NCI-H146 (cell line): ENCODE results near the gene MTG2.

Experiments used
- DNase-seq: peaks from one replicate; lab custom pipeline; 2025; lab: John Stamatoyannopoulos, UW

The MTG2 gene

GRCh38 chr20:62182469-62183425, at the start of gene MTG2:
Gene MTG2, plus strand, starts transcription at chr20:62183028. Its CDS starts 10,393 bp downstream, at chr20:62193421.
- peak; percentile 97 for DNase-seq

DNA sequence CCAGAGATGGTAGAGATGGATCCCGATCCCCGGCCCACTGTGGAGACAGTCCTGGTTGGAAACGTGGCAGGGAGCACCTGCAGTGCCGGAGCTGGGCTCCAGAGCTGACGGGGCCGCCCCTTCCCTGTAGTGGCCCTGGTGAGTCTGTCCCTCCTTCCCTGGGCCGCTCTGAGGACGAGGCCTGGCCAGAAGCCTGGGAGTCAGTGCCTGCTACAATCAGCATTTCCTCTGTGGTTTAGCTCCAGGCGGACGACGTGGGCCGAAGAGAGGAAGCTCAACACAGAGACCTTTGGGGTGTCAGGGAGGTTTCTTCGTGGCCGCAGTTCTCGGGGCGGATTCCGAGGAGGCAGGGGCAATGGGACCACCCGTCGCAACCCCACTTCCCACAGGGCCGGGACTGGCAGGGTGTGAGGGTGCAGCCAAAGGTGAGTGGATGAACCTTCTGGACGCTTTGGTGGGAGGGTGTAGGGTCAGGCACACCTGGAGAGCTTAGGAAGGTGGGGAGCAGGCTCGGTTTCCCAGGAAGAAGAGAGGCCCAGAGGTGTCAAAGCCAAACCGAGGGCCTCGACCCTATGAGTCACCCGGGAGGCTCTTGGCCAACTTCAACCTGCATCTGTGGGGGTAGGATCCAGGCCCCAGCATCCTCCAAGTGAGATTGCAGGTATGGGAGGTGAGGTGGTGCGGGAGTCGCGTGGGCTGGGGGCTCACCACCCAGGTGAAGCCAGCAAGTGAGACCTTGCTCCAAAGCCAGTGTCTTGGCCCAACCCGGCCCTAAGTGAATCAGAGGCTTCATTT, 49.6 kb upstream of the MTG2 start:
- DNase-seq = no peak

DNA sequence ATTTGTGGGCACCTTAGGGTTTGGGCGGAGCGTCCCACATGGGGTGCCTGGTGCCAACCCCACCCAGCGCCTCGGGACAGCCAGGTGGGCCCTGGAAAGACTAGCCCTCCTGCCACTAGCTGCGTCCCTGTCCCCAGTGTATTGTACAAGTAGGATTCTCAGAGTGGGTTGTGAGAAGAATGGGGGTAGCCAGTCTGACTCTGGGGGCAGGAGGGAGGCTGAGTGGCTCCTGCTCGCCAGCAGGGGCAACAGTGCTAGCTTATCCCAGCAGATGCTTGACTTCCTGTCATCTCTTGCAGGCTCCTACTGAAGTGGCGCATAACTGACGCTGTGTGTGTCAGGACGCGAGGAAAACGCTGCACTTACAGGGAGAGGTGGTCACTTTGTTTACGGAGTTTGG, 49.0 kb upstream of the MTG2 start:
- DNase-seq = no peak

- DNase-seq = no peak
Observed at GRCh38 chr20:62134735-62135231, 48.0 kb upstream of the MTG2 start.

DNA sequence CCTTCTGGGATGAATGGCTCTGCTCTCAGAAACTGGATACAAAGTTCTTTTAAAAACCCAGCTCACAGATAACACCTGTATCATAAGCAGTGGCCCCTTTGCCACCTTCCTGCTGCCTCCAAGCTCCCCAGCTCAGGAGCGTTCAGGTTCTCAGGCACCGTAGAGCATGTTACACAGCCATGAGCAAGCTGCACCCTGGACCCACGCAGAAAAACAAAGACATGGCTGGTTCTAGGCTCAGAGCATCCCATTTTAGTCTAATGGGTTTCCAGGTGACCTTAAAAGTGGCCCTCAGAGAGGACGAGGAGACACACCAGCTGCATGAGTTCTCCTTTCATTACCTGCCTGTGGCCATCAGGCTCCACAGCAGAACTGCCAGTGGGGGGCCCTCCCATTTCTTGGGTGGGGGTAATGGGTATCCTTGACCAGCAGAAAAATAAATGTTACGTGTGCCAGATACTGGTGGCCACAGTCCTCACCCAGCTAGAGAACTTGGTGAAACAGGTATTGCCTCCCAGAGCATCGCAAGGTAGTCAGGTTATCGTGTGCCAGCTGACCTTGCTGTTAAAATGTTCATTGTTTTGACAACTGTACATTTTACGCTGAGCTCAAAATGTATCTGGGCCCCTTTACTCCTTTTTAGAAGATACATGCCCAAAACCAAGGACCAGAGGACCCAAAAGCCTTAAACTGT, 47.1 kb upstream of the MTG2 start:
- no peak for DNase-seq

- peak; percentile 41 for DNase-seq
Observed at GRCh38 chr20:62136283-62137091, 46.3 kb upstream of the MTG2 start.

GRCh38 chr20:62137092-62137384, 45.8 kb upstream of the MTG2 start:
- DNase-seq = no peak

- no peak for DNase-seq
Observed at GRCh38 chr20:62137478-62138203, 45.2 kb upstream of the MTG2 start.

DNA sequence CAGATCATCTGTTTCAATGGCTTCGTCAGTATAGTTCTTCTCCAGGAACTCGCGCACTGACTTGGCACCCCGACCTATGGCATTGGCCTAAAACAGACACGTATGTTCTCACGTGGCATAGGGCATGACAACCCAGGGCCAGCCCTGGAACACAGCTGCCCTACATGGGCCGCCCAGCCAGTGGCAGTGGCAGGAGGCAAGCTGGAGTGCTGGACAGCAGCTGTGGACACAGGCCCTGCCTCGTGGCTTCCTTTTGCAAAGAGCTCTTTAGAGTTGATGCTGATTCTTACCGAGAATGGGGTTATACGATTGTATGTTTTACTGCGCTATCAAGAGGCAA, 44.7 kb upstream of the MTG2 start:
- DNase-seq = no peak

DNA sequence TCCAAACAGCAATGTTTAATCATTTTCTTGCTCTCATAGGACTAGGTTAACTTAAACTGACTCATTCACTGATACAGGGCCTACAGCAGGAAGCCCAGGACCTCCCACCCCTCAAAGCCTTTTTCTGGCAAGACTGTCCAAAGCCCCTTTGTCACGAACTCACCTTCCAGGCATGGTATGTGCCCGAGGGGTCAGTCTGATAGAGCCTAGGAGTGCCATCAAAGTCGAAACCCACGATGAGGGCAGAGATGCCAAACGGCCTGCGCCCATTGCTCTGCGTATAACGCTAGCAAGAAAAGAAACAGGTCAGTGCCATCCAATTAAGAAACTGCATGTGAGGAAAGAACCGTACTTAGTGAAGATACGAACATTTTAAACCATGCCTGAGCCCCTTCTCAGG, 43.9 kb upstream of the MTG2 start:
- no peak for DNase-seq

GRCh38 chr20:62139636-62140035, 43.2 kb upstream of the MTG2 start:
- DNase-seq = no peak

GRCh38 chr20:62141043-62141396, 41.8 kb upstream of the MTG2 start:
- DNase-seq = no peak

- DNase-seq = no peak
Observed at GRCh38 chr20:62141397-62142251, 41.2 kb upstream of the MTG2 start.

DNA sequence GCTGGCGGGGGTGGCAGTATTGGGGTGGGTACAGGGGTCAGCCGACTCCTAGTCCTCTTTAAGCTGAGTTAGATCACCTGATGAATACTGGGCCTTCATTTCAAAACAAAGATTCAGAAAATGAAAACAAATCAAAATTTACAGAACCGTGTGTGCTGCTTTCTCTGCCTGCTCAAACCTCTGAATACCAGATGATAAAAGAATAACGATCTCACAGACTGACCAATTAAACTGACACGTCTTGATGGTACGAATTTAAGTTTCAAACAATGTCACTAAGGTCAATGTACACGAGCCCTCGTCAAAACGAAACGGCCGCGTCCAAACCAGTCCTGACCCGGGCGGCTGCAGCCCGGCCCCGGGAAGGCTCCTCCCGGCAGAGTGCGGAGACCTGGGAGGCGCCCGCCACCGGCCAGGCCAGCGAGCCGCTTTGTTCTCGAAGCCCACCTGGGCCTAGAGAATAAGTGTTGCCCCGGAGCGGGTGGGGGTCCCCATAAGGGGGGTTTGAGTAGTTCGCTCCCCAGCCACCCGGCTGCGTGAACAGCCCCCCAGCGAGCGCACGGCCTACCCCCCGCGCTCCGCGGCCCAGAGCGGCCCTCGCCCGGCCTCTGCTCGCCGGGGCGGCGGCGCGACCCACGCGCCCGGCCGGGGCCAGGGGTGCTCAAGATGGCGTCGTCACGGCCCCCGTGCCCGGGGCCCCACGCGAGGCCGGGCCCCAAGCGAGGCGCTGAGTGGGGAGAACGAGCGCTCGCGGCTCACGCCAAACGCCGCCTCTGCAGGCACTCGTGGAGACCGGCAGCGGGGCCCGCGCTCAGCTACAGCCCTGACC, 40.4 kb upstream of the MTG2 start:
- DNase-seq = peak; percentile 32

DNA sequence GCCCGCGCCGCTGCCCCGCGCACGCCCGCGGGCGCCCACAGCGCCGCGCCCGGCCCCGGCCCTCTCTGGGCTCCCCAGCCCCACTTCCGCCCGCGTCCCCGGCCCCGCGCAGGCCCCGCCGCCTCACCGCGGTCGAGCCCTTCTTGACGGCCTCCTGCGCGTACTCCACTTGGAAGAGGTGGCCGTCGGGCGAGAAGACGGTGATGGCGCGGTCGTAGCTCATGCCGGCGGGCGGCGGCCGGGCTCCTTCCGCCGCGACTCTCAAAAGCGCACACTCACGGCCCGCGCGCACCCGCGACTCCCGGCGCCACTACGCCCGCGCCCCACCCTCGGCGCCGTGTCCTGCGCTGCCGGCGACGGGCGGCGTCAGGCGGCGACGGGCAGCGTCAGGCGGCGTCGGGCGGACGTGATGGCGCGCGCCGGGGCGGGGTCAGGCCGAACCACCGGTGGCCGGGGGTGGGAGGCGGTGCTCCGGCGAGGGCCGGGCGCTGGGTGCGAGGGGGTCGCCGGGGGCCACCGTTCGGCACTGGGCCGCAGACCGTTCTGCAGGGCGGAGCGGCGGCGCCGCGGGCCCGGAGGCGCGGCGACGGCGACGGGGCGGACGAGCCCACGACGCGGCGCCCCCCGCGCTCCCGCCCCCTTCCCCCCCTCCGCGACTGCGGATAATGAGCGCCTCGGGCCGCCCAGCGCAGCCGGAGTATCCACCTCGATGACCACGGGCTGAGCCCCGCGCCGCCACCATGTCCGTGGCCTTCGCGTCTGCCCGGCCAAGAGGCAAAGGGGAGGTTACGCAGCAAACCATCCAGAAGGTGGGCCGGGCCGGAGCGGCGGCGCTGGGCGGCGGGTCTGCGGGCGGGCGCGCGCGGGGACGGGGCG, 39.5 kb upstream of the MTG2 start, which contains the start of the genes PSMA7 and SS18L1:
TSS of gene PSMA7 (minus strand) at position 314 of the 876 bp plus-strand sequence. CDS start at position 223, 91 bp downstream.
TSS of gene SS18L1 (plus strand) at position 689 of the 876 bp plus-strand sequence. CDS start at position 741, 52 bp downstream.
- DNase-seq = peak; percentile 89

DNA sequence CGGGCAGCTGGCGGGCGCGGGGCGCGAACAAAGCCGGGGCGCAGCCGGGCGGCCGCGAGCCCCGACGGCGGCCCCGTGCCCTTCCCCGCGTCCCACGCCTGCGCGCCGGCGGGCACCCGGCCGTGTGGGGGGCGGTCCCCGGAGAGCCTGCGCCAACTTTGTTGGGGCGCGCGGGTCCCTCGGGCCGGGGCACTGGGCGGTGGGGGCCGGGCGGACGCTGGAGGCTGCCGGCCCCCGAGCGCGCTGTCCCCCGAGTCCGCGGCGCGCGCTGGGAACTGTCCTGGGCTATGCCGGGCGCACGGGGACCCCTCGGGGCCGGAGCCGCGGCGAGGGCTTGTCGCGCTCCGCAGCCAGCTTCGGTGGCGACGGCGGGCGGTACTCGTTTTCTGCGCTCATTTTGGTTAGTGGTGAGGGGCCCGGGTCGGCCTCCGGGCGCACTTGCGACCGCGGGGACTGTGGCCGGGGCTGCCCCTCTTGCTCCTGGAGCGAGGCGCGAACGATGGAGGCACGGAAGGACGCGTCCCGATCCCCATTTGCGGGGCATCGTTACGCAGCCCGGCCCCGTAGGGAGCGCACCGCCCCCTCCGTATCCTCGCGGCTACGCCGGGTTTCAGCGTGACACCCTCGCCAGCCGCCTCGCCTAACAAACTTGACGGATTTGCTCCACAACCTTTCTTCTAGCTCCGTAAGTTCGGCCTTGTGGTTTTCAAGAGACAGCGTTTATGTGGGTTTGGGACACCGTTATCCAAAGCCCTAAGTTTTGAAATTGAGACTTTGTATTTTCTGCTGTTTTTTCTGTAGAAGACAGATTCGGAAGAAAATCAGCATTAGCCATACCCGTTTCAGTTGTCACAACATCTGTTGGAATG, 38.6 kb upstream of the MTG2 start:
- peak; percentile 51 for DNase-seq

DNA sequence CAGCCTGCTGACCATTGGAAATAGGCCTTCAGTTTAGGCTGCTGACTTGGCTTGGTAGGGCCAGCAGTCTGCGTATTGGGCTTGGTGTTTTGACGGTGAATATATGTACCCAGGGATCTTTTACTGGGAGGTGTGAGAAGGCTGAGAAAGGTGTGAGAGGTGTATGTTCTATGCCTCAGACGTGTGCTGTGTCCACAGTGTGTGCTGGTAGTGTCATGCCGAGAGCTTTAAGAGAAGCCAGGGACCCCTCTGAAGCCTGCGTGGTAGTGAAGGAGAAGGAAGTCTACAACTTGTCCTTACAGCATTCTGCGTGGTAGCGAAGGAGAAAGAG, 37.2 kb upstream of the MTG2 start:
- no peak for DNase-seq
